Ovary (tissue), 9 donors: ENCODE measurements around the gene SRSF7. TPM values are rescaled to one million over a fixed set of nuclear protein-coding genes. Genes with fewer than 3 reads are reported as not detected.

ENCODE experiments used
- DNase-seq, 5 donors: peaks; one replicate each; pipeline ENCODE4 v3.0.0-alpha.2; 2019 to 2020
- H3K27ac ChIP-seq, 2 donors: fragments of 200-600 bp; one replicate each; pipeline versions ENCODE4 v1.5.1 to v1.8.0; 2019 to 2022
- H3K27me3 ChIP-seq: fragments of 200-600 bp; one replicate; pipeline ENCODE4 v1.8.0; 2022
- H3K36me3 ChIP-seq: fragments of 200-600 bp; sonication (generic); one replicate; pipeline ENCODE4 v1.5.1; 2019
- H3K4me1 ChIP-seq: one replicate; pipeline ENCODE4 v1.8.1; 2013; ENCODE audit warnings: mild to moderate bottlenecking, moderate library complexity; ENCODE audit not compliant: insufficient read depth
- H3K4me3 ChIP-seq: fragments of 200-600 bp; sonication (generic); one replicate; pipeline ENCODE4 v1.5.1; 2017
- H3K9me3 ChIP-seq, 2 donors: fragments of 200-600 bp in 1 of 2; sonication (generic) in 1 of 2; one replicate each; pipeline versions ENCODE4 v1.5.1 to v1.8.1; 2013 to 2019; ENCODE audit warnings: mild to moderate bottlenecking in 1 of 2, moderate library complexity in 1 of 2
- EP300 ChIP-seq: sonication (generic); formaldehyde crosslinking; IDR thresholded peaks from one replicate; pipeline ENCODE4 v1.6.1; 2017; ENCODE audit warnings: antibody characterized with exemption
- POLR2A ChIP-seq: fragments of 450-650 bp; IDR thresholded peaks from one replicate; pipeline ENCODE4 v1.6.1; 2017; ENCODE audit warnings: antibody characterized with exemption, mild to moderate bottlenecking, moderate library complexity
- WGBS, 3 donors: extraction: QIAGEN DNeasy Blood & Tissue Kit in 1 of 3; methylation state at CpG; one replicate each; pipeline versions ENCODE4 v1.1.5 to v1.1.7; 2013 to 2017; 5-methylcytosine and 5-hydroxymethylcytosine counted together
- intact Hi-C, 4 donors: fragments of 100-400 bp; cut with DNase I; formaldehyde crosslinking; loops; one replicate each; pipeline versions ENCODE4 v1.11.0 to v1.15.1; 2022 to 2023
- polyA plus RNA-seq, 2 donors: library from polyadenylated mRNA; stranded (reverse); fragments of 200-250 nt in 1 of 2; fragments of 350-450 nt in 1 of 2; fragmentation: Illumina TruSeq in 1 of 2; extraction: RNeasy Lipid Tissue Mini Kit (QIAGEN cat#74804) in 1 of 2; gene quantifications; one replicate each; pipeline ENCODE4 v1.2.3, GENCODE V29; 2013 to 2014
- total RNA-seq, 7 donors: library from RNA; depleted of rRNA in 2 of 7; stranded (reverse); fragments of >200 nt in 2 of 7; fragmentation: NEBNext Ultra II Directional in 3 of 7; extraction: Animal tissue kit (Norgen Biotek cat#: 25700) in 3 of 7; gene quantifications; one replicate each; pipeline versions ENCODE4 v1.1.0 to v1.2.4, GENCODE V29; 2016 to 2023
- TF ChIP-seq, protein P1 (sequence below), 3 donors: fragments of 450-650 bp in 2 of 3; fragments of 200-600 bp in 1 of 3; IDR thresholded peaks; one replicate each; pipeline versions ENCODE4 v1.5.1 to v1.8.0; 2016 to 2022; ENCODE audit warnings: antibody characterized with exemption in 3 of 3, mild to moderate bottlenecking in 1 of 3
- donor health status: DM: no; HTN: no; CAD: no; lungs with moderate emphysema.
- donor health status: DM: no; HTN: no; CAD: no.
- donor health status: Bipolar disorder and iron deficiency.
- donor health status: DM: yes; HTN: yes; CAD: no.
- donor health status: DM: no; HTN: no; CAD: no.
- donor health status: DM: yes; HTN: yes; CAD: no.

The SRSF7 gene
- total and polyA plus RNA-seq, 9 donors, result 81.1 to 163 (median 106) TPM

- WGBS, 3 donors, result 77 to 89% (median 79%) methylated on average over 4 of the region's 4 CpGs
Measured at GRCh38 chr2:38712871-38713270, 38.3 kb downstream of the SRSF7 start.

DNA sequence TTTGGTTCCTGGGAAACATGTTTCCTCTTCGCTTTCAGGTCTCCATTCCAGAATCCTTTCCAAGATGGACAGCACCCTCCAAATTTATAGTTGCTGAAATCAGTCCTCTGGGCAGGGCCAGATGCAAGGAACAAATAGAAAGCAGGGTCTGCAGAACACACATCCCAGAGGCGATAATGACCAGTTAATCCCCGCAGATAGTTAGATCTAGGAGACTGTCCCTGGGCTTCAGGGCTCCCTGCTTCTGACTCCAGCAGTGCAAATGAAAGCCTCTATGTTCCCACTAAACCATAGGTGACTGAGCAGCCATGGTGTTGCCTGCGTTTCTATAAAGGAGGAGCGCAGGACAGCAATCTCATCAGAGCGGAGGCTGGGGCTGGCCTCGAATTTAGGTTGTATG lies 38.7 kb downstream of the SRSF7 start:
- intact Hi-C loops, result no loop called here
- Histone ChIP-seq H3K36me3 (no peaks in the 10 kb centered on the region), H3K4me3 (no peak overlapping the region), H3K9me3 (no peaks in the 10 kb centered on the region), H3K27ac (no peak overlapping the region), H3K27me3 (no peaks in the 10 kb centered on the region), H3K4me1 (no peaks in the 10 kb centered on the region)
- TF ChIP-seq POLR2A (no peak), EP300 (no peak)
- TF ChIP-seq, protein P1, sequence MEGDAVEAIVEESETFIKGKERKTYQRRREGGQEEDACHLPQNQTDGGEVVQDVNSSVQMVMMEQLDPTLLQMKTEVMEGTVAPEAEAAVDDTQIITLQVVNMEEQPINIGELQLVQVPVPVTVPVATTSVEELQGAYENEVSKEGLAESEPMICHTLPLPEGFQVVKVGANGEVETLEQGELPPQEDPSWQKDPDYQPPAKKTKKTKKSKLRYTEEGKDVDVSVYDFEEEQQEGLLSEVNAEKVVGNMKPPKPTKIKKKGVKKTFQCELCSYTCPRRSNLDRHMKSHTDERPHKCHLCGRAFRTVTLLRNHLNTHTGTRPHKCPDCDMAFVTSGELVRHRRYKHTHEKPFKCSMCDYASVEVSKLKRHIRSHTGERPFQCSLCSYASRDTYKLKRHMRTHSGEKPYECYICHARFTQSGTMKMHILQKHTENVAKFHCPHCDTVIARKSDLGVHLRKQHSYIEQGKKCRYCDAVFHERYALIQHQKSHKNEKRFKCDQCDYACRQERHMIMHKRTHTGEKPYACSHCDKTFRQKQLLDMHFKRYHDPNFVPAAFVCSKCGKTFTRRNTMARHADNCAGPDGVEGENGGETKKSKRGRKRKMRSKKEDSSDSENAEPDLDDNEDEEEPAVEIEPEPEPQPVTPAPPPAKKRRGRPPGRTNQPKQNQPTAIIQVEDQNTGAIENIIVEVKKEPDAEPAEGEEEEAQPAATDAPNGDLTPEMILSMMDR (IDR thresholded peaks at IDR 0.05), result no peak
- no peak for DNase-seq
- WGBS, 3 donors, result 96% methylated on average over 7 of the region's 7 CpGs

More at GRCh38 chr2:38712871-38713270, 38.3 kb downstream of the SRSF7 start:
- TF ChIP-seq POLR2A (no peak), EP300 (no peak)
- TF ChIP-seq, protein P1 (IDR thresholded peaks at IDR 0.05), result no peak
- Histone ChIP-seq H3K4me3 (no peak overlapping the region), H3K36me3 (no peaks in the 10 kb centered on the region), H3K9me3 (no peaks in the 10 kb centered on the region), H3K27ac (no peak overlapping the region), H3K27me3 (no peaks in the 10 kb centered on the region), H3K4me1 (no peaks in the 10 kb centered on the region)
- DNase-seq, result no peak
- intact Hi-C loops, result no loop called here

DNA sequence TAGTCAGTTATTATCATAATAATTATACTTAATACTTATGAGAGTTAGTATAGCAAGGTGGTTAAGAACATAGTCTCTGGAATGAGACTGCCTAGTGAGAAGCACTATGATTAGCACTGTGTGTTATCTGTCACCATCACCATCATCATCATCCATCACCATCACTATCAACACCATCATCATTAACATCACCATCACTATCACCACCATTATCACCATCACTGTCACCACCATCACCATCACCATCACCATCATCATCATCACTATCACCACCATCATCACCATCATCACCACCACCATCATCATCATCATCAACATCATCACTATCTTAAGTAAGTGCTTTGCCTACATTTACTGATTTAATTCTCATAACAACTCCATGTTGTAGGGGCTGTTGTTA lies 39.6 kb downstream of the SRSF7 start:
- no peak for DNase-seq
- H3K4me3 ChIP-seq, result no peak overlapping the region
- no peaks in the 10 kb centered on the region for H3K9me3 ChIP-seq
- no peaks in the 10 kb centered on the region for H3K27me3 ChIP-seq
- H3K4me1 ChIP-seq, result no peaks in the 10 kb centered on the region
- no peak overlapping the region for H3K27ac ChIP-seq
- no peaks in the 10 kb centered on the region for H3K36me3 ChIP-seq
- intact Hi-C loops, result no loop called here
- TF ChIP-seq POLR2A (no peak), EP300 (no peak)
- TF ChIP-seq, protein P1 (IDR thresholded peaks at IDR 0.05), result no peak

GRCh38 chr2:38709567-38710194 lies 41.5 kb downstream of the SRSF7 start:
- H3K4me3 ChIP-seq, result no peak overlapping the region
- intact Hi-C loops, result no loop called here

More at GRCh38 chr2:38709567-38710194, 41.5 kb downstream of the SRSF7 start:
- 56 to 63% (median 60%) methylated on average over 5 of the region's 5 CpGs for WGBS, 3 donors
- Histone ChIP-seq H3K27me3 (no peaks in the 10 kb centered on the region), H3K9me3 (no peaks in the 10 kb centered on the region), H3K27ac (no peak overlapping the region), H3K36me3 (no peaks in the 10 kb centered on the region), H3K4me1 (no peaks in the 10 kb centered on the region)
- no peak for DNase-seq
- TF ChIP-seq POLR2A (no peak), EP300 (no peak)
- TF ChIP-seq, protein P1 (IDR thresholded peaks at IDR 0.05), result no peak
